Lower leg skin (tissue), 4 donors: ENCODE data around the gene SHC1. TPM values are rescaled to one million over a fixed set of nuclear protein-coding genes. Genes with fewer than 3 reads are reported as not detected.

Experiments
- DNase-seq, 2 donors: peaks; one replicate each; pipeline ENCODE4 v3.0.0-alpha.2; 2019; ENCODE audit warnings: low spot score in 2 of 2
- H3K4me3 ChIP-seq: fragments of 200-600 bp; sonication (generic); 2 replicates; pipeline ENCODE4 v1.5.1; 2017; ENCODE audit warnings: mild to moderate bottlenecking, low read depth; ENCODE audit not compliant: poor library complexity, severe bottlenecking
- POLR2A ChIP-seq, 2 donors: fragments of 450-650 bp; IDR thresholded peaks; one replicate each; pipeline ENCODE4 v1.6.1; 2016 to 2017; ENCODE audit warnings: antibody characterized with exemption in 2 of 2, mild to moderate bottlenecking in 1 of 2, moderate library complexity in 1 of 2
- WGBS, 2 donors: methylation state at CpG; one replicate each; pipeline ENCODE4 v1.1.5; 2018; 5-methylcytosine and 5-hydroxymethylcytosine counted together
- intact Hi-C: fragments of 100-400 bp; cut with DNase I; formaldehyde crosslinking; loops from one replicate; pipeline ENCODE4 v1.15.0; 2023; ENCODE audit warnings: low total_unique reads
- total RNA-seq, 4 donors: library from RNA; depleted of rRNA; stranded (reverse); fragments of >200 nt; gene quantifications; one replicate each; pipeline ENCODE4 v1.1.0, GENCODE V29; 2016
- TF ChIP-seq, protein P1 (sequence below), 3 donors: fragments of 450-650 bp; IDR thresholded peaks; one replicate each; pipeline ENCODE4 v1.5.1; 2016; ENCODE audit warnings: antibody characterized with exemption in 3 of 3, mild to moderate bottlenecking in 3 of 3, moderate library complexity in 2 of 3

SHC1 gene
- total RNA-seq, 4 donors from 2014 or later = 45.4 to 68.9 (median 66.4) TPM

DNA sequence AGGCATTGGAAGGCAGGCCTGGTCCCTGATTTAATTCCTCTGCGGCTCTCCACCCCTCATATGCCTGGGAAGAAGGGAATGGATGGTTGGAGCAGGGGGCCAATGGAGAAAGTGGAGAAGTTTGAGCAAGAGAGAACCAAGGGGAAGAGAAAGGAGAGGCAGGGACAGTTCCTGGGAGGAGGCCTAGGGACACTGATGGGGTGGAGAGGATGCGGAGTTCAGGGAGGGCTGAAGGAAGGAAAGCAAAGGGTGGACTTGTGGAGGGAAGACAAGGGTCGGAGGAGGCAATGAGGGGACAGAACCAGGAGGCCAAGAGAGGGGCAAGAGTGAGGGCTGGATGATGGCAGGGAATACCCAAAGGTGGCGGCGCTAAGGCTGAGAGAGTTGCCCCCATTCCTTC lies 39.2 kb upstream of the SHC1 start:
- DNase-seq = no peak
- TF ChIP-seq POLR2A (IDR thresholded peaks at IDR 0.05) = no peak
- TF ChIP-seq, protein P1, sequence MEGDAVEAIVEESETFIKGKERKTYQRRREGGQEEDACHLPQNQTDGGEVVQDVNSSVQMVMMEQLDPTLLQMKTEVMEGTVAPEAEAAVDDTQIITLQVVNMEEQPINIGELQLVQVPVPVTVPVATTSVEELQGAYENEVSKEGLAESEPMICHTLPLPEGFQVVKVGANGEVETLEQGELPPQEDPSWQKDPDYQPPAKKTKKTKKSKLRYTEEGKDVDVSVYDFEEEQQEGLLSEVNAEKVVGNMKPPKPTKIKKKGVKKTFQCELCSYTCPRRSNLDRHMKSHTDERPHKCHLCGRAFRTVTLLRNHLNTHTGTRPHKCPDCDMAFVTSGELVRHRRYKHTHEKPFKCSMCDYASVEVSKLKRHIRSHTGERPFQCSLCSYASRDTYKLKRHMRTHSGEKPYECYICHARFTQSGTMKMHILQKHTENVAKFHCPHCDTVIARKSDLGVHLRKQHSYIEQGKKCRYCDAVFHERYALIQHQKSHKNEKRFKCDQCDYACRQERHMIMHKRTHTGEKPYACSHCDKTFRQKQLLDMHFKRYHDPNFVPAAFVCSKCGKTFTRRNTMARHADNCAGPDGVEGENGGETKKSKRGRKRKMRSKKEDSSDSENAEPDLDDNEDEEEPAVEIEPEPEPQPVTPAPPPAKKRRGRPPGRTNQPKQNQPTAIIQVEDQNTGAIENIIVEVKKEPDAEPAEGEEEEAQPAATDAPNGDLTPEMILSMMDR (IDR thresholded peaks at IDR 0.05) = no peak
- H3K4me3 ChIP-seq = peak overlapping the region; percentile 42
- intact Hi-C loops = loop anchor here (10.0 kb wide), 1 partner anchor 45 kb away; the partner anchor contains the start of gene PYGO2
- WGBS, 2 donors = 57 to 62% methylated on average over 5 of the region's 5 CpGs

DNA sequence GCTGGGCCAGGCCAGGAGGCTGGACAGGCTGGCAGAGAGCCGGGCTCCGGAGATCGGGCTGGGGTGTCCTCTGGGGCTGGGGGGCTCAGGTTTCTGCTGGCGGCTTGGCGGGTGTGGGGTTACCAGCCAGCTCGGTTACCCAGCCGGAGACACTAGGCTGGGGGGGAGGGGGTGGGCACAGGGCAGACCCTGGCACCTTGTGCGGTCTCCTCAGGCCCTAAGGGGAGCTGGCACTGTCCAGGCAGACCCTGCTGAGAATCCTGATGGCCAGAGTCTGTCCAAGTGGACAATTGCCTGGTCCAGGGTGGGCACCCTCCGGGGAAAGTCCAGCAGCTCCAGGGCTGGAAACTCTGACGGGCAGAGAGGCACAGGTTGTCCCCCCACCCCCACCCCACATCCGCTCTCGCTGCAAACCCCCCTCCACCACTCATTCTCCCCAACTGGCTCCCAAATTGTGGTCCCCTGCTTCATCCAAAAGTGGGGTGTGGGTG lies 38.7 kb upstream of the SHC1 start:
- peak in 1 of 2 donors; percentile 89 for DNase-seq
- TF ChIP-seq, protein P1 (IDR thresholded peaks at IDR 0.05) = no peak
- no peak for TF ChIP-seq POLR2A (IDR thresholded peaks at IDR 0.05)
- 41 to 46% methylated on average over 12 of the region's 12 CpGs for WGBS, 2 donors
- peak overlapping the region; percentile 42 for H3K4me3 ChIP-seq
- intact Hi-C loops = no loop called here

DNA sequence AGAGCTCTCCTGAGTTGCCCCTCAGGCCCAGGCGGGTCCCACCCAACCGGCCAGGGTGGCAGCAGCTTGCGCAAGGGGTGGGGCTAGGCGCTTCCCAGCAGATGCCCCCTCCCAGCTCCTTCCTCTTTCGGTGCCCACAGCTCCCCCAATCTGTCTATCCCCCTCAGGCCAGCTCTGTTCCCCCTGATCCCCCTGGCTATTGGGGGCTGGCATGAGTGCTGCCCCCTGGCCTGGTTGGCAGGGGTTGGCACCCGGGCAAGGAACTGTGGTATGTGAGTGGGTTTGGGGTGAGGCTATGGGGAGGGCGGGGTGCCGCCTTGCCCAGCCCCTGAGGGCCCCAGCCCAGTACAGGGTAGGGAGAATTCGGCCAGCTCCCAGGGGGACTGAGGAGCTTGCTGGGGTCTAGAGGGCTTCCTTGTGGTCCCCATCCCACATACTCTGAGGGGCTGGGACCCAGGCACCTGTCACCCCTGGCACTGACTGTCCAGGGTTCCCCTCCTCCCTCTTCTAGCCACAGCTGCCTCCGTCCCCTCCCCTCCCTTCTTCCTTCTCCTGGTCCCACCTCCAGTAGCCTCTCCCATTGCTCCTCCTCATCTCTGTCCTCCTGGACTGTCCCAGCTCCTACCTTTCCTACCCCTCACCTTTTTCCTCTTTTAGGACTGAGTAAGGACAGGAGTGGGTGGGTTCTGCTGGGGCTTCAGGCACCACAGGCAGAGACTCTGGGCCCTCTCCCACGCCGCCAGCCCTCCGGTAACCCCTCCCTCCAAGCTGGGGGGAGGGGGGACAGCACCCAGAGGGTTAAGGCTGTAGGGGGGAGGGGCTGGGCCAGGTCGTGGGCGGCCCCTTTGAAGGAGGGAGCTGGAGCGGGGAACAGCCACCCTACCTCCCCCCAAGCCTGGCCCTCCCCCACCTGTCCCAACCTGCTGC lies 37.7 kb upstream of the SHC1 start:
- intact Hi-C loops = no loop called here
- H3K4me3 ChIP-seq = peak overlapping the region; percentile 42
- peak in 1 of 2 donors; percentile 95 for DNase-seq
- 34 to 41% methylated on average over 12 to 15 of the region's 16 CpGs for WGBS, 2 donors
- no peak for TF ChIP-seq POLR2A (IDR thresholded peaks at IDR 0.05)
- TF ChIP-seq, protein P1 (IDR thresholded peaks at IDR 0.05) = no peak

DNA sequence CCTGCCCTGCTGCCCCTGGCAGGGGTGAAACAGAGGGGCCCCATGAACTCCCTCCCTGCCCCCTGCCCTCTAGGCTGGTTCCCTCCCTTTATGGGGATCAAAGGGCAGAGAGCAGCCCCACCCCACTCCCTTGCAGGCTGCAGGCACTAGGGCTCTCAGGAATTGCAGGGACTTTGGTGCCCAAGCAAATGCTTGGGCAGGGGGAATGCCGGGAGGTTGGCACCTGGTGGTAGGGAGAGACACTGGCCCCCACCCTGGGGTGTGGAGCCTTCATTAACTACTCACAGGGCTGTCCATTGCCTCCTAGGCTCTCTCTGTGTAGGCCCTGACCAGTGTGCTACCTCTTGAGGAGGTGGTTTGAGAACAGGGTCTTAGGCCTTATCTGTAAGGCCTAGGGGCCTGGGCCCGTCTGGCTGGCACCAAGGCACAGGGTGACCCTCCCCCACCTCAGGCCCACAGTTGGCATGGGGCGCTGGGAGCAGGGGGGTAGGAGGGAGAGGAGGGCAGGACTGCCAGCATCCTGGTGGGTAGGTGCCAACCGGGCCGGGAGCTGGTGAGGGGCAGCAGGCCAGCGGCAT lies 36.8 kb upstream of the SHC1 start:
- DNase-seq = peak in 1 of 2 donors; percentile 89
- WGBS, 2 donors = 29 to 50% methylated on average over 6 of the region's 6 CpGs
- intact Hi-C loops = no loop called here
- TF ChIP-seq, protein P1 (IDR thresholded peaks at IDR 0.05) = no peak
- TF ChIP-seq POLR2A (IDR thresholded peaks at IDR 0.05) = no peak
- H3K4me3 ChIP-seq = no peak overlapping the region

DNA sequence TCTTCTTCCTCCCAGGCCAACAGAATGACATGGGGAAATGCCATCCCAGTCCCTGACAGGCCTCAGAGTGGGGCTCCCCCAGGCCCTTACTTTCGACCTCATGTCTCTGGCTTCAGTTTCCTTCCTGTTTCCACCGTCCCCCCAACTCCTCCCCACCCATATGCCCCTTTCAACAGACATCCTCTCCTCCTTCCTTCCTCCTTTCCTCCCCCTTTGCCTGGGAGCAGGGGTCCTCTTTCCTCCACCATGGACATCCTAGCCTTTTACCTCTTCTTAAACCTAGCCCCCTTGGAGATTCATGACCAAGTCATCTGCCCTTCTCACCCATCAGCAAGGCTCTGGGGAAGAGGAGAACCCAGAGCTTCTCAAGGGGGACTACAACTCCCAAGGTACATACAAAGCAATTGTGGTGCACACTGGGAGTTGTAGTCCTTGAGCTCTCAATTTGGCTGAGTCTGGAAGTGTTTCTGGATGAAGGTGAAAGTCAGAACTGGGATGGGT lies 36.1 kb upstream of the SHC1 start:
- no peak overlapping the region for H3K4me3 ChIP-seq
- no peak for TF ChIP-seq POLR2A (IDR thresholded peaks at IDR 0.05)
- TF ChIP-seq, protein P1 (IDR thresholded peaks at IDR 0.05) = no peak
- peak in 1 of 2 donors; percentile 85 for DNase-seq
- intact Hi-C loops = no loop called here
- 35 to 38% methylated on average over 2 of the region's 2 CpGs for WGBS, 2 donors
